B cell (primary cell): ENCODE data around the gene SYMPK. TPM values are rescaled to one million over a fixed set of nuclear protein-coding genes. Genes with fewer than 3 reads are reported as not detected.

Experiments used
- ATAC-seq: fragments of 200-7000 bp; cut with Tn5 transposase; one replicate; pipeline ENCODE4 v1.10.0; 2021; ENCODE audit warnings: low read depth, mild to moderate bottlenecking, moderate number of reproducible peaks, moderate library complexity
- CTCF ChIA-PET: fragments of 350-600 bp; sonication (Branson Sonifier 250); formaldehyde crosslinking; loops from one replicate; lab custom pipeline; 2021; ENCODE audit warnings: antibody characterized with exemption, inconsistent platforms; lab: Charles Lee
- POLR2A ChIA-PET: fragments of 350-600 bp; sonication (Branson Sonifier 250); formaldehyde crosslinking; loops from one replicate; lab custom pipeline; 2021; ENCODE audit warnings: antibody characterized with exemption; lab: Charles Lee
- DNase-seq: peaks from one replicate; pipeline ENCODE4 v3.0.0; 2013
- H2AFZ ChIP-seq: 2 replicates; pipeline ENCODE4 v1.6.1; 2012; ENCODE audit warnings: mild to moderate bottlenecking, low read depth, low read length; ENCODE audit not compliant: insufficient read depth, poor library complexity, severe bottlenecking
- H3K27ac ChIP-seq, 2 donors: 1 replicate in 1 of 2; 2 replicates in 1 of 2; pipeline ENCODE4 v1.5.1; 2012 to 2013; ENCODE audit warnings: low read length in 2 of 2, mild to moderate bottlenecking in 2 of 2, moderate library complexity in 1 of 2
- H3K27me3 ChIP-seq, 4 experiments: fragments of 200-600 bp in 1 of 4; sonication (generic) in 1 of 4; replicated peaks in 1 of 4; 1 replicate in 2 of 4; 2 replicates in 2 of 4; pipeline versions ENCODE4 v1.6.1 to v1.7.0; 2013 to 2016; ENCODE audit warnings: low read length in 3 of 4, mild to moderate bottlenecking in 2 of 4, mixed read lengths in 1 of 4, moderate library complexity in 1 of 4; ENCODE audit not compliant: insufficient read depth in 4 of 4, control insufficient read depth in 3 of 4; ENCODE audit errors: control extremely low read depth in 1 of 4
- H3K36me3 ChIP-seq, 2 experiments: replicated peaks in 1 of 2; 1 replicate in 1 of 2; 2 replicates in 1 of 2; pipeline versions ENCODE4 v1.6.1 to v1.7.1; 2013; ENCODE audit warnings: low read length in 1 of 2; ENCODE audit not compliant: insufficient read depth in 2 of 2, control insufficient read depth in 1 of 2; ENCODE audit errors: control extremely low read depth in 1 of 2, extremely low read depth in 1 of 2
- H3K4me1 ChIP-seq, 2 donors: fragments of 200-600 bp in 1 of 2; sonication (generic) in 1 of 2; 1 replicate in 1 of 2; 2 replicates in 1 of 2; pipeline versions ENCODE4 v1.5.1 to v1.6.1; 2013 to 2017; ENCODE audit warnings: low read length in 2 of 2; ENCODE audit not compliant: control insufficient read depth in 2 of 2, insufficient read depth in 2 of 2
- H3K4me2 ChIP-seq: replicated peaks from 2 replicates; pipeline ENCODE3; 2012; ENCODE audit warnings: mild to moderate bottlenecking, low read depth, low read length; ENCODE audit not compliant: poor library complexity, severe bottlenecking
- H3K4me3 ChIP-seq, 5 experiments: fragments of 200-600 bp in 1 of 5; sonication (generic) in 1 of 5; 1 replicate in 3 of 5; 2 replicates in 2 of 5; pipeline versions ENCODE4 v1.5.1 to v1.7.0; 2011 to 2016; ENCODE audit warnings: low read length in 4 of 5, mild to moderate bottlenecking in 4 of 5, low read depth in 2 of 5, control low read depth in 1 of 5, moderate library complexity in 1 of 5; ENCODE audit not compliant: insufficient read depth in 1 of 5; ENCODE audit errors: control extremely low read depth in 1 of 5, extremely low read depth in 1 of 5
- H3K79me2 ChIP-seq: fragments of 200-600 bp; sonication (generic); one replicate; pipeline ENCODE4 v1.6.0; 2016; ENCODE audit warnings: low read length; ENCODE audit not compliant: control insufficient read depth, insufficient read depth
- H3K9ac ChIP-seq: fragments of 200-600 bp; sonication (generic); 2 replicates; pipeline ENCODE4 v1.6.1; 2017; ENCODE audit warnings: mild to moderate bottlenecking, low read length, moderate library complexity
- H3K9me3 ChIP-seq, 3 donors: one replicate each; pipeline versions ENCODE4 v1.6.1 to v1.7.1; 2013; ENCODE audit warnings: low read length in 2 of 3; ENCODE audit not compliant: control insufficient read depth in 2 of 3, insufficient read depth in 1 of 3; ENCODE audit errors: control extremely low read depth in 1 of 3
- H4K20me1 ChIP-seq: 2 replicates; pipeline ENCODE4 v1.6.0; 2012; ENCODE audit warnings: mild to moderate bottlenecking, low read length; ENCODE audit not compliant: insufficient read depth, control insufficient read depth, poor library complexity, severe bottlenecking
- H3K27ac Mint-ChIP-seq: one replicate; pipeline ENCODE4 v1.8.0; 2021; ENCODE audit warnings: mixed read lengths
- H3K27me3 Mint-ChIP-seq: one replicate; pipeline ENCODE4 v1.8.0; 2021; ENCODE audit warnings: mixed read lengths
- H3K4me1 Mint-ChIP-seq: one replicate; pipeline ENCODE4 v1.8.0; 2021; ENCODE audit warnings: mixed read lengths
- H3K4me3 Mint-ChIP-seq: one replicate; pipeline ENCODE4 v1.8.0; 2021; ENCODE audit warnings: mixed read lengths
- H3K9me3 Mint-ChIP-seq: one replicate; pipeline ENCODE4 v1.8.0; 2022; ENCODE audit warnings: mixed read lengths; ENCODE audit not compliant: insufficient read depth
- CTCF ChIP-seq: fragments of 200-600 bp; IDR thresholded peaks from one replicate; pipeline ENCODE4 v1.8.0; 2022; ENCODE audit warnings: antibody characterized with exemption, mild to moderate bottlenecking
- EZH2 ChIP-seq: IDR thresholded peaks from 2 replicates; pipeline ENCODE4 v1.6.1; 2012; ENCODE audit warnings: borderline replicate concordance, low read depth, mild to moderate bottlenecking, moderate library complexity, low read length; ENCODE audit not compliant: insufficient read depth, poor library complexity, severe bottlenecking
- WGBS: methylation state at CpG from one replicate; pipeline ENCODE4 v1.1.5; 2013; ENCODE audit warnings: missing lambda C conversion rate; ENCODE audit not compliant: insufficient coverage; 5-methylcytosine and 5-hydroxymethylcytosine counted together
- intact Hi-C: fragments of 100-400 bp; cut with micrococcal nuclease; formaldehyde crosslinking; loops from one replicate; pipeline ENCODE4 v1.10.0; 2022
- polyA plus RNA-seq: library from polyadenylated mRNA; depleted of rRNA; stranded (reverse); fragments of >200 nt; gene quantifications from 2 replicates; pipeline ENCODE4 v1.2.3, GENCODE V29; 2012
- total RNA-seq, 2 donors: library from RNA; stranded (reverse); fragments of 120-200 nt in 1 of 2; gene quantifications; 1 replicate in 1 of 2; 2 replicates in 1 of 2; pipeline versions ENCODE4 v1.2.3 to v1.2.4, GENCODE V29; 2013 to 2022

Gene SYMPK
- total and polyA plus RNA-seq, 2 donors (not counting 1 experiment from before 2014, with no cell fraction given), result 119 to 138 TPM

DNA sequence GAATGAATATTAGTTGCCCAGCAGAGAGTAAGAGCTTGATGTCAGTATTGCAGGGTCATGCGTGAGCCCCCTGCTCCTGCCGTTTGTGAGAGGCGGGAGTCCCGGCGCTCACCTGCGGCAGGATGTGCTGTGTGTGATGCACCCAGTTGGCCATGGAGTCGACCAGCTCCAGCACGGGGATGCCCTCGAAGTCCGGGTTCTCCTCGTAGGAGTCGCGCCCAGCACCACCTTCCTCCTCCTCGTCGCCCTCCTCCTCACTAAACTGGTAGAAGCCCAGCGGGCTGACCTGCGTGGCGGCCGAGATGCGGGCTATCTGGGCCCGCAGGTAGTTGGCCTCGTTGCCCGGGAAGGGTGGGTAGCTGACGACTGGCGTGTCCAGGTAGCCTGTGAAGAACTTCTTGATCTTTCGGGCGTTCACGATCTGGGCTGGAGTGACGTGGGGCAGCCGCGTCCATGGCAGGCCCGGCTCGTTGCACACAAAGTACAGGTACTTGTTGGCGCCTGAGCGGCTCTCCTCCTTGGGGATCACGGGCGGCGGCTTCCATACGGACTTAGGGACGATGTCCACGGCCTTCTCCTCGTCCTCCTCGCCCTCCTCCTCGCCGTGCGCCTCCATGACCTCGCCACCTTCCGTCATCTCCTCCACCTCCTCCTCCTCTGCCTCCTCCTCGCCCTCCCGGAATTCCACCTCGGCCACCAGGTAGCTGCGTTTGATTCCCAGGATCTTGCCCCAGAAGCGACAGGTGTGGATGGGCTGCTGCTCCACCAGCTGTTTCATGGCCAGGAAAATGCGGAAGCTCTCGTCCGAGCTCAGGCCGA lies 58.6 kb downstream of the SYMPK start:
- Mint-ChIP-seq H3K4me3 (no peak overlapping the region), H3K4me1 (peaks cover 2% of the 10 kb centered on the region), H3K9me3 (no peaks in the 10 kb centered on the region), H3K27me3 (peaks cover 5% of the 10 kb centered on the region), H3K27ac (no peak overlapping the region)
- Histone ChIP-seq H3K4me1 (peaks cover 0 to under 1% of the 10 kb centered on the region in 2 donors), H3K9ac (no peak overlapping the region), H3K79me2 (no peaks in the 10 kb centered on the region), H3K36me3 (no peaks in the 10 kb centered on the region), H3K27ac (no peak overlapping the region), H3K4me2 (no peak overlapping the region), H3K4me3 (no peak overlapping the region), H3K27me3 (peaks cover 0 to 10% (median 0%) of the 10 kb centered on the region in 4 experiments), H2AFZ (no peak overlapping the region), H4K20me1 (no peaks in the 10 kb centered on the region), H3K9me3 (peaks cover 0 to 4% (median 0%) of the 10 kb centered on the region in 3 donors)
- CTCF ChIA-PET, result interaction anchor here (1.0 to 11.8 kb wide), 4 partner anchors 10 to 124 kb away, joined by 3 to 302 read pairs (median 4); partner anchors contain the start of gene SIX5
- POLR2A ChIA-PET, result interaction anchor here (0.5 kb wide), 1 partner anchor 35 kb away, joined by 5 read pairs; no protein-coding TSS in a partner anchor
- TF ChIP-seq CTCF, result no peak
- no peak for TF ChIP-seq EZH2
- 94% methylated on average over 53 of the region's 57 CpGs for WGBS
- DNase-seq, result no peak
- intact Hi-C loops, result no loop called here
- no peak for ATAC-seq

DNA sequence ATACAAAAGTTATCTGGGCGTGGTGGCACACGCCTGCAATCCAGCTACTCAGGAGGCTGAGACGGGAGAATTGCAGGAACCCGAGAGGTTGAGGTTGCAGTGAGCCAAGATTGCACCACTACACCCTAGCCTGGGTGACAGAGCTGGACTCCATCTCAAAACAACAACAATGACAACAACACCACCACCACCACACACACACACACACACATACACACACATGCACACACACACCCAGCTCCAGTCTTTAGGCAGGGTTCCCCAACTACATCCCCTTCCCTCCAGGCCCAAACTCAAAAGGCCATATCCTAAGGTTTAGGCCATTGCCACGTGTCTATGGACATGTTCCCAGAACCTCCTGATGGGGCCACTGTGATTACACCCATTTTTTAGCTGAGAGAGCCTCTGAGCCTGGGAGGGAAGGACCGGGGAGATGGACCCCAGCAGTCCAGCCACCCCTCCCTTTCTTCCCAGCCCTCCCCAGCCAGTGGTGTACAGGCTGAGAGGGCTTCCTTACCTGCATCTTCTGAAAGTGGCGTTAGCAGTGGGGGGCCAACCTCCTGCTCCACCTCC lies 61.3 kb downstream of the SYMPK start:
- H3K4me3 Mint-ChIP-seq, result no peak overlapping the region
- DNase-seq, result no peak
- H3K27me3 Mint-ChIP-seq, result peaks cover 9% of the 10 kb centered on the region
- H3K9me3 Mint-ChIP-seq, result no peaks in the 10 kb centered on the region
- no peak overlapping the region for H3K4me3 ChIP-seq
- peaks cover 3 to 6% of the 10 kb centered on the region in 2 donors for H3K4me1 ChIP-seq
- no peaks in the 10 kb centered on the region for H3K79me2 ChIP-seq
- no peaks in the 10 kb centered on the region for H4K20me1 ChIP-seq
- H2AFZ ChIP-seq, result no peak overlapping the region
- POLR2A ChIA-PET, result no interaction called here
- WGBS, result 90% methylated on average over 5 of the region's 7 CpGs
- TF ChIP-seq CTCF (no peak), EZH2 (no peak)
- intact Hi-C loops, result no loop called here
- no peak overlapping the region for H3K4me2 ChIP-seq
- peaks cover 0 to 4% (median 0%) of the 10 kb centered on the region in 3 donors for H3K9me3 ChIP-seq
- no peak overlapping the region for H3K27ac ChIP-seq
- CTCF ChIA-PET, result interaction anchor here (0.7 to 11.8 kb wide), 5 partner anchors 9 to 918 kb away, joined by 3 to 302 read pairs (median 3); partner anchors contain the start of genes DMWD and SIX5
- H3K27ac Mint-ChIP-seq, result no peak overlapping the region
- peaks cover 8% of the 10 kb centered on the region for H3K4me1 Mint-ChIP-seq
- H3K9ac ChIP-seq, result no peak overlapping the region
- H3K27me3 ChIP-seq, result peaks cover 0 to 12% (median 0%) of the 10 kb centered on the region in 4 experiments
- H3K36me3 ChIP-seq, result no peaks in the 10 kb centered on the region
- ATAC-seq, result no peak
